ENCODE data around the gene PGBD5.

Gene PGBD5

DNA sequence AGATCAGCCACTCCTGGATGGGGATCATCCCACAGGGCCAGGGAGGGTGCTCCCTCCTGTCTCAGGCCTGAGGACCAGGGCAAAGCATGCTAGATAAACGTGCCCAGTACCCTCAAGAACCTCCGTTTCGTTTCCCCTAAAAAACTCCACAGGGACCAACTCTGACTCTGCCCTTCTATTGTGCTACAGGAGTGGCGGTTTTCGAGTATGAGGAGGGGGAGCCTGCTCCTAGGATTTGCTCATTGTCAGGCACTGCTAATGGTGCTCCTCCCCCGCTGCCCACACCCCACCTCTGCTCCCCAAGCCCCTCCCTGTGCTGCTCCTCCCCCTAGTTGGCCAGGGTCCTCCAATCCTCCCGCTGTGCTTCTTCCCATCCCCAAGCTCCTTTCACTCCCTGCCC, 32.0 kb downstream of the PGBD5 start:
- H3K27ac ChIP-seq: no peak overlapping the region
- TF ChIP-seq ZFX (IDR thresholded peaks at IDR 0.05; ENCODE audit: borderline replicate concordance): no peak

- H3K27ac ChIP-seq: no peak overlapping the region
Observed at GRCh38 chr1:230393722-230394121, 32.4 kb downstream of the PGBD5 start.

DNA sequence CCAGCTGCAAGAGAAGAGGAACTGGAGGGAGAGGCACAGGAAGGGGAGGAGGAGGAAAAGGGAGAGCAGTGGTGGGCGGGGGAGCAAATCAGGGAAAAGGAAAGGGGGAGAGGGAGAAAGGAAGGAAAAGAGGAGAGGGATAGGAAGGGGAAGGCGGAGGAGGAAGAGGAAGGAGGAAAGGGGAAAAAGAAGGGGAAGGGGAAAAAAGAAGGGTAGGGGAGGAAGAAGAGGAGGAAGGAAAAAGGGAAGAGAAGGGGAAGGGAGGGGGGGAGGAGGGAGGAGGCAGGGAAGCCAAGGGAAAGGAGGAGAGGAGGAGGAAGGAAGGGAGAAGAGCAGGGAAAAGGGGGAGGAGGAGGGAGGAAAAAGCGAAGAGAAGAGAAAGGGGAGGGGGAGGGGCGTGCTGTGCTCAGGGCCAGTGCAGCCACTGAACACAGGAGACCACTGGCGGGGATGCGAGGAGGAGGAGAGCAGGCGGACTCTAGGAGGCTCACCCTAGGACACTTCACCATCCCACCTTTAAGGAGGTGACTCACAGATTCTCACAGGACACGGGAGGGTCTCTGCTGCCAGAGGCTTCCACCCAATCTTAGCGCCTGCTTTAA, 33.1 kb downstream of the PGBD5 start:
- H3K27ac ChIP-seq: no peak overlapping the region
- TF ChIP-seq ZFX (IDR thresholded peaks at IDR 0.05; ENCODE audit: borderline replicate concordance): no peak
- TF ChIP-seq, protein P1, sequence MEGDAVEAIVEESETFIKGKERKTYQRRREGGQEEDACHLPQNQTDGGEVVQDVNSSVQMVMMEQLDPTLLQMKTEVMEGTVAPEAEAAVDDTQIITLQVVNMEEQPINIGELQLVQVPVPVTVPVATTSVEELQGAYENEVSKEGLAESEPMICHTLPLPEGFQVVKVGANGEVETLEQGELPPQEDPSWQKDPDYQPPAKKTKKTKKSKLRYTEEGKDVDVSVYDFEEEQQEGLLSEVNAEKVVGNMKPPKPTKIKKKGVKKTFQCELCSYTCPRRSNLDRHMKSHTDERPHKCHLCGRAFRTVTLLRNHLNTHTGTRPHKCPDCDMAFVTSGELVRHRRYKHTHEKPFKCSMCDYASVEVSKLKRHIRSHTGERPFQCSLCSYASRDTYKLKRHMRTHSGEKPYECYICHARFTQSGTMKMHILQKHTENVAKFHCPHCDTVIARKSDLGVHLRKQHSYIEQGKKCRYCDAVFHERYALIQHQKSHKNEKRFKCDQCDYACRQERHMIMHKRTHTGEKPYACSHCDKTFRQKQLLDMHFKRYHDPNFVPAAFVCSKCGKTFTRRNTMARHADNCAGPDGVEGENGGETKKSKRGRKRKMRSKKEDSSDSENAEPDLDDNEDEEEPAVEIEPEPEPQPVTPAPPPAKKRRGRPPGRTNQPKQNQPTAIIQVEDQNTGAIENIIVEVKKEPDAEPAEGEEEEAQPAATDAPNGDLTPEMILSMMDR (IDR thresholded peaks at IDR 0.05): no peak

More at GRCh38 chr1:230393722-230394121, 32.4 kb downstream of the PGBD5 start:
- TF ChIP-seq, protein P1 (IDR thresholded peaks at IDR 0.05): no peak
- TF ChIP-seq ZFX (IDR thresholded peaks at IDR 0.05; ENCODE audit: borderline replicate concordance): no peak

DNA sequence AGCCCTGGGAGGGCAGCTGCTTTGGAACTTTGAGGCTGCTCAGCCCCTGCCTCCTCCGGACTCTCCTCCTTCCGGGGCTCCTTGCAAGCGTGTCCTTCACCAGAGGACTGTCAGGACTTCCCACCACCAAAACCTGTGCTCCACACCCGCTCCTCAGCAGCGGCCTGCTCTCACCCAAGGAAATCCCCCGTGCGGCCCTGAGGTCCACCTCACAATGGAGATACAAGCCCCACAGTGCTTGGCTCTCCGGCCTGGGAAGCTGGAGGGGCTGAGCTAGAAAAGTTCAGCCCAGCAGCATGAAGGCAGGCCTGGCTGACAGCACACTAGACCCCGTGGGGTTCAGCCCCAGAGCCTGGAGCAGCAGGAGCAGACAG, 33.6 kb downstream of the PGBD5 start:
- no peak for TF ChIP-seq ZFX (IDR thresholded peaks at IDR 0.05; ENCODE audit: borderline replicate concordance)
- TF ChIP-seq, protein P1 (IDR thresholded peaks at IDR 0.05): no peak
- H3K27ac ChIP-seq: no peak overlapping the region

GRCh38 chr1:230391776-230392535, 34.2 kb downstream of the PGBD5 start:
- TF ChIP-seq, protein P1 (IDR thresholded peaks at IDR 0.05): no peak
- TF ChIP-seq ZFX (IDR thresholded peaks at IDR 0.05; ENCODE audit: borderline replicate concordance): no peak
- no peak overlapping the region for H3K27ac ChIP-seq

GRCh38 chr1:230390371-230390770, 35.8 kb downstream of the PGBD5 start:
- no peak overlapping the region for H3K27ac ChIP-seq
- TF ChIP-seq ZFX (IDR thresholded peaks at IDR 0.05; ENCODE audit: borderline replicate concordance): no peak
- TF ChIP-seq, protein P1 (IDR thresholded peaks at IDR 0.05): no peak

DNA sequence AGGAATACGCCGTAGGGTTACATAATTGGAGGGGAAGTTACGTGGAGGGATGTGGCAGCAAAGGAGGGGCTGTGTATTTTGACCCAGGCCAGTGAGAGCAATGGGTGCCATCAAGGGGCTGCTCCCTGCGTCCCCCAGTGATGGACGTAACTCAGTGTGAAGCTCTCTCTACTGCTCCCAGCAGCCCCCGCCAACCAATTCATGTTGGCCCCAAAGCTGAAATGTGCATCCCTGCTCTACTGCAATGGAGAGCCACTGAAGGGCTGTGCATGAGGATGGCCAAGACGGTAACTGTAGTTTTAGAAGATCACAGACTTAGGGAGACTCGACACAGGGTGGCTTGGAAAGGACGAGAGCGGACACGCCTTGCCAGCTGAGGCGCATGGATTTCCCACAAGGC, 38.3 kb downstream of the PGBD5 start:
- no peak for TF ChIP-seq ZFX (IDR thresholded peaks at IDR 0.05; ENCODE audit: borderline replicate concordance)
- TF ChIP-seq, protein P1 (IDR thresholded peaks at IDR 0.05): no peak
- no peak overlapping the region for H3K27ac ChIP-seq

Data from 22Rv1 (cell line).